ENCODE measurements around the gene IFNA13. TPM values are rescaled to one million over a fixed set of nuclear protein-coding genes. Genes with fewer than 3 reads are reported as not detected.

IFNA13 gene
- total and polyA plus RNA-seq, 2 donors from 2014 or later, result not detected

DNA sequence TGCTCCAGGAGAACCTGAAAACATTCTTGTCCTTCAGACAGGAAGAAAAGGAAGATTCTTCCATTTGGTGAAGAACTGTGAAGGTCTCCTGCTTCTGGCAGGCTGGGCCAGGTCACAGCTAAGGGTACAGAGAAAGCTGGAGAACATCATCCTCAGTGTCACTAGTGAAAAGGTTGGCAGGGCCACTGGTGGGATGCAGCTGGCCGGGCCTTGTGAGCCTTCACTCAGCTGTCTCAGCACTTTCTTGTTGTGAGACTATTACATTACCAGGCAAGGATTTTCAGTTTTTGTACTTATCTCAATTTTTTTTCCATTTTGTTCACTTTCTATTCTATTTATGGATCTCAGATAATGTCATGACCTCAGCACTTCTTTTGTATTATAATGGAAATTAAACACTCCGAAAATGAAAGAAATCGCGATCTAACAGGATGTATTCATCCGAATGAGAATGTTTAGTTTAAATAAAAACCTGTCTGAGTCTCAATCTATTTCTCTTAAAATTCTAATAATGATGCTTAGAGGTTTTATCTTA is 31.2 kb upstream of the IFNA13 start:
- intact Hi-C loops (cut with DNase I), result no loop called here
- H3K27me3 ChIP-seq (ENCODE audit: control insufficient read depth, insufficient read depth, low read length), result no peaks in the 10 kb centered on the region

DNA sequence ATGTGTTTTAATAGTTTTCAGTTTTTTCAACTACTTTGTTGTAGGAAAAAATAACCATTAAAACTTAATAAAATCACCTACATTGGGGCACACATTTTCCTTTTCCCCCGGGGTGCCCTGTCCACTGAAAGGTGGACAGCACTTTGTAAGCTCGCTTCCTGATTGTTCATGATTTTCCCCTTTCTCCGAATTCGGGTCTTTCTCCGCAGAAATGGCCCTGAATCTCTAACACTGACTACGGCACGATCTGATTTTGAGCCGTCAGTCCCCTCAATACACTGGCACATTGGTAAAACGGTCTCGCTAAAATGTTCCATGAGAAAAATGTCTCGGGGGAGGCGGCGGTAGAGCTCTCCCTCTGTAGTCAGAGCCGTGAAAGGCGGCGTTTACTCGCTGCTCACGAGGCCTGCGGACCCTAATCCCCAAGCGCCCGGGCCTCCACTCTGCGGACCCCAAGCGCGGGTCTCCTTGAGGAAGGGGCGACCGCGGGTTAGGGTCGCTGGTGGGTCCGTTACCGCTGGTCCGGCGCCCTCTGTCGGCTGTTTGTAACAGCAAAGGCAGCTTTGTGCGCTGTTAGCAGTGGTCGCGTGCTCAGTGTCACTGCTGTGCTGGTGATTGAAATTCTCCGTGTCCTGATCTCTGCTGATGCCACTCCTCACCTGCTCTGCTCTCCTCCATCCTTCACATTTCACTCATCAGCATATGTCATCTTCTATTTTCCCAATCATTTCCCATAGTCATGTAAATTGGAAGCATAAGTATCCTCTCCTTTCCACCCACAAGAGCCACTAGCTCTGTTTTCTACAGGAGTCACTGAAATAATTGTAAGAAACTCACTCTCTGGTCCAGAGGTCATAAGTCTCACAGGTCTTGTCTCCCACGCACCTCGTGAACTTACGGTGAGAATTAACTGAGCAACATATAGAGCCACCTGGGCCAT is 28.2 kb upstream of the IFNA13 start:
- H3K36me3 ChIP-seq (ENCODE audit: control insufficient read depth in 2 of 3, insufficient read depth in 3 of 3, low read length in 3 of 3), result no peaks in the 10 kb centered on the region
- H3K27ac ChIP-seq (ENCODE audit: low read depth in 2 of 2, low read length in 2 of 2), result no peak overlapping the region
- H3K9ac ChIP-seq (ENCODE audit: low read length in 3 of 3), result no peak overlapping the region
- peaks cover 0 to 2% (median 0%) of the 10 kb centered on the region in 3 donors for H3K4me1 ChIP-seq (ENCODE audit: control insufficient read depth in 2 of 3, insufficient read depth in 2 of 3, low read depth in 1 of 3, low read length in 3 of 3)
- no peaks in the 10 kb centered on the region for H3K27me3 ChIP-seq (ENCODE audit: control insufficient read depth, insufficient read depth, low read length)
- H3K4me3 ChIP-seq (ENCODE audit: low read length in 3 of 3), result peak overlapping the region in 2 of 3 donors; percentile 58 to 64
- H3K9me3 ChIP-seq (ENCODE audit: control insufficient read depth in 2 of 3, insufficient read depth in 1 of 3, low read length in 3 of 3), result no peaks in the 10 kb centered on the region
- no peak for FAIRE-seq
- TF ChIP-seq, protein P1, sequence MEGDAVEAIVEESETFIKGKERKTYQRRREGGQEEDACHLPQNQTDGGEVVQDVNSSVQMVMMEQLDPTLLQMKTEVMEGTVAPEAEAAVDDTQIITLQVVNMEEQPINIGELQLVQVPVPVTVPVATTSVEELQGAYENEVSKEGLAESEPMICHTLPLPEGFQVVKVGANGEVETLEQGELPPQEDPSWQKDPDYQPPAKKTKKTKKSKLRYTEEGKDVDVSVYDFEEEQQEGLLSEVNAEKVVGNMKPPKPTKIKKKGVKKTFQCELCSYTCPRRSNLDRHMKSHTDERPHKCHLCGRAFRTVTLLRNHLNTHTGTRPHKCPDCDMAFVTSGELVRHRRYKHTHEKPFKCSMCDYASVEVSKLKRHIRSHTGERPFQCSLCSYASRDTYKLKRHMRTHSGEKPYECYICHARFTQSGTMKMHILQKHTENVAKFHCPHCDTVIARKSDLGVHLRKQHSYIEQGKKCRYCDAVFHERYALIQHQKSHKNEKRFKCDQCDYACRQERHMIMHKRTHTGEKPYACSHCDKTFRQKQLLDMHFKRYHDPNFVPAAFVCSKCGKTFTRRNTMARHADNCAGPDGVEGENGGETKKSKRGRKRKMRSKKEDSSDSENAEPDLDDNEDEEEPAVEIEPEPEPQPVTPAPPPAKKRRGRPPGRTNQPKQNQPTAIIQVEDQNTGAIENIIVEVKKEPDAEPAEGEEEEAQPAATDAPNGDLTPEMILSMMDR (IDR thresholded peaks at IDR 0.05; ENCODE audit: borderline replicate concordance, extremely low read depth, insufficient read depth), result peak; percentile 63
- intact Hi-C loops (cut with DNase I), result no loop called here
- DNase-seq, result peak; percentile 62 to 76 (median 69)

More for the DNA sequence above, 31.2 kb upstream of the IFNA13 start:
- H3K27ac ChIP-seq (ENCODE audit: low read depth in 2 of 2, low read length in 2 of 2), result no peak overlapping the region
- H3K4me1 ChIP-seq (ENCODE audit: control insufficient read depth in 2 of 3, insufficient read depth in 2 of 3, low read depth in 1 of 3, low read length in 3 of 3), result peaks cover 0 to 6% (median 0%) of the 10 kb centered on the region in 3 donors
- TF ChIP-seq, protein P1 (IDR thresholded peaks at IDR 0.05; ENCODE audit: borderline replicate concordance, extremely low read depth, insufficient read depth), result no peak
- H3K9ac ChIP-seq (ENCODE audit: low read length in 3 of 3), result no peak overlapping the region
- no peak for DNase-seq
- H3K4me3 ChIP-seq (ENCODE audit: low read length in 3 of 3), result no peak overlapping the region
- H3K36me3 ChIP-seq (ENCODE audit: control insufficient read depth in 2 of 3, insufficient read depth in 3 of 3, low read length in 3 of 3), result no peaks in the 10 kb centered on the region
- no peak for FAIRE-seq
- no peaks in the 10 kb centered on the region for H3K9me3 ChIP-seq (ENCODE audit: control insufficient read depth in 2 of 3, insufficient read depth in 1 of 3, low read length in 3 of 3)

DNA sequence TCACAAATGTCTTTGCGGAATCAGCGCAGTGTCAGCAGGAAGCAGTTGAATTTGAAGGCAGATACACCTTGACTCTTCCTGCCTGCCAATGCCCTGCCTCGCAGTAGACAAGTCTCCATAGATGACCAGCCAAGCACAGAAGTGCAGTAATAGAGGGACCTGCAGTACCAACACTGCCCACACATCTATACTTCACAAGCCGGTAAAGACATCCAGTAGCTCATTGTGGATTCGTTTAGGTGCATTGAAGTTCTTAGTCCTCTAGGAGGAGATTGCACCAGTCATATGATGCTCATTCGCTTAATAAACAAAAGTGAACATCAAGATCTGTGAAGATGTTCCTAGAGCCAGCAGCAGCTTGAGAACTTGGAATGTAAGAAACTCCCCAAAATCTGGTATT is 24.4 kb upstream of the IFNA13 start:
- H3K4me1 ChIP-seq (ENCODE audit: control insufficient read depth in 2 of 3, insufficient read depth in 2 of 3, low read depth in 1 of 3, low read length in 3 of 3), result peaks cover 0 to 2% (median 0%) of the 10 kb centered on the region in 3 donors
- H3K4me3 ChIP-seq (ENCODE audit: low read length in 3 of 3), result no peak overlapping the region
- TF ChIP-seq, protein P1 (IDR thresholded peaks at IDR 0.05; ENCODE audit: borderline replicate concordance, extremely low read depth, insufficient read depth), result no peak
- FAIRE-seq (no peak), DNase-seq (peak in 2 of 5 donors; percentile 16 to 26)
- no peak overlapping the region for H3K9ac ChIP-seq (ENCODE audit: low read length in 3 of 3)
- H3K27ac ChIP-seq (ENCODE audit: low read depth in 2 of 2, low read length in 2 of 2), result no peak overlapping the region
- intact Hi-C loops (cut with DNase I), result no loop called here
- H3K9me3 ChIP-seq (ENCODE audit: control insufficient read depth in 2 of 3, insufficient read depth in 1 of 3, low read length in 3 of 3), result no peaks in the 10 kb centered on the region
- H3K27me3 ChIP-seq (ENCODE audit: control insufficient read depth, insufficient read depth, low read length), result no peaks in the 10 kb centered on the region
- H3K36me3 ChIP-seq (ENCODE audit: control insufficient read depth in 2 of 3, insufficient read depth in 3 of 3, low read length in 3 of 3), result no peaks in the 10 kb centered on the region

All from kidney (tissue), 14 donors.